Suprapubic skin (tissue), 4 donors: ENCODE measurements around the gene CCDC33.

Source experiments
- CTCF ChIP-seq, 2 donors: fragments of 200-600 bp in 1 of 2; fragments of 450-650 bp in 1 of 2; sonication (generic) in 1 of 2; IDR thresholded peaks; one replicate each; pipeline ENCODE4 v1.5.1; 2016 to 2019; ENCODE audit warnings: antibody characterized with exemption in 2 of 2, mild to moderate bottlenecking in 1 of 2, moderate library complexity in 1 of 2
- EP300 ChIP-seq: sonication (generic); formaldehyde crosslinking; IDR thresholded peaks from one replicate; pipeline ENCODE4 v1.6.1; 2017; ENCODE audit warnings: antibody characterized with exemption
- POLR2A ChIP-seq, 2 donors: fragments of 450-650 bp; IDR thresholded peaks; one replicate each; pipeline ENCODE4 v1.6.1; 2017; ENCODE audit warnings: antibody characterized with exemption in 2 of 2, mild to moderate bottlenecking in 2 of 2, moderate library complexity in 2 of 2
- POLR2AphosphoS5 ChIP-seq, 3 donors: sonication (generic); formaldehyde crosslinking; IDR thresholded peaks; one replicate each; pipeline ENCODE4 v1.6.1; 2017; ENCODE audit warnings: antibody characterized with exemption in 3 of 3

DNA sequence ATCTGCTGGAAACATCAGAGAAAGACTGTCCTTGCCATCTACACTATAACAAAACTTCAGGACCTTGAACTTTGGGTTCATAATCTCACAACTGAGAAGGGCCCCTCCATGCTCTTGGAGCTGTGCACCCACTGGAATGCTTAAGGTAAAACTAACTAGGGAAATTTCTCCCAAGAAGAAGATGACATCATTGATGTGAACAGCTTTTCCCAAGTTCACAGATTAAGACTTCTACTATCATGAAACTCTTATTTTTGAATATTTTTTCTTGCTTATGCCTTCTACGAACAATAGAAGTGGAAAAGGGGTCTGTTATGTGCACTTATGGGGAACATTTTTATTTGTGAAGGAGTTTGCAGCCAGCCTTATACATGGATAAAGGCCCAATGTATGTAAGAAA lies 126.4 kb downstream of the CCDC33 start:
- TF ChIP-seq CTCF (IDR thresholded peaks at IDR 0.05), result no peak
- TF ChIP-seq POLR2A (IDR thresholded peaks at IDR 0.05), result no peak
- TF ChIP-seq POLR2AphosphoS5 (IDR thresholded peaks at IDR 0.05), result no peak
- no peak for TF ChIP-seq EP300
